Left renal pelvis (tissue), 4 donors: ENCODE data around the gene SIRPD. TPM values are rescaled to one million over a fixed set of nuclear protein-coding genes. Genes with fewer than 3 reads are reported as not detected.

ENCODE experiments used
- DNase-seq, 4 donors: peaks; one replicate each; pipeline ENCODE4 v3.0.0-alpha.2; 2013; ENCODE audit warnings: low read depth in 4 of 4, low spot score in 3 of 4
- polyA plus RNA-seq, 4 donors: library from polyadenylated mRNA; unstranded; fragments of 120-200 nt; gene quantifications; one replicate each; pipeline ENCODE4 v1.2.1, GENCODE V29; 2013; ENCODE audit not compliant: insufficient read length in 4 of 4

SIRPD gene
- polyA plus RNA-seq, 4 donors: not detected

GRCh38 chr20:1538655-1539054 is 18.9 kb downstream of the SIRPD start:
- DNase-seq: no peak

- no peak for DNase-seq
These were observed 19.8 kb downstream of the SIRPD start for GRCh38 chr20:1537731-1538058.

GRCh38 chr20:1536893-1537730 is 20.4 kb downstream of the SIRPD start:
- no peak for DNase-seq

- DNase-seq: no peak
These were observed 21.9 kb downstream of the SIRPD start for GRCh38 chr20:1535420-1536175.

GRCh38 chr20:1534526-1534925 is 23.0 kb downstream of the SIRPD start:
- DNase-seq: no peak

- no peak for DNase-seq
These were observed 24.4 kb downstream of the SIRPD start for GRCh38 chr20:1533059-1533458.

GRCh38 chr20:1528811-1529210 is 28.7 kb downstream of the SIRPD start:
- DNase-seq: no peak

- no peak for DNase-seq
These were observed 29.6 kb downstream of the SIRPD start for GRCh38 chr20:1527923-1528322.

GRCh38 chr20:1526896-1527295 is 30.6 kb downstream of the SIRPD start:
- no peak for DNase-seq

GRCh38 chr20:1526310-1526709 is 31.2 kb downstream of the SIRPD start:
- DNase-seq: no peak

- no peak for DNase-seq
These were observed 33.5 kb downstream of the SIRPD start for GRCh38 chr20:1524004-1524403.

GRCh38 chr20:1517010-1517409 is 40.5 kb downstream of the SIRPD start:
- no peak for DNase-seq

GRCh38 chr20:1513801-1514200 is 43.7 kb downstream of the SIRPD start:
- no peak for DNase-seq

- no peak for DNase-seq
These were observed 48.3 kb downstream of the SIRPD start for GRCh38 chr20:1509237-1509636.

- no peak for DNase-seq
These were observed 48.9 kb downstream of the SIRPD start for GRCh38 chr20:1508574-1508973.

GRCh38 chr20:1507276-1507675 is 50.2 kb downstream of the SIRPD start:
- DNase-seq: no peak

GRCh38 chr20:1505871-1506270 is 51.6 kb downstream of the SIRPD start:
- no peak for DNase-seq

GRCh38 chr20:1505361-1505760 is 52.1 kb downstream of the SIRPD start:
- DNase-seq: no peak

GRCh38 chr20:1503564-1504227 is 53.8 kb downstream of the SIRPD start:
- peak; percentile 27 to 55 (median 36) for DNase-seq

- no peak for DNase-seq
These were observed 57.0 kb downstream of the SIRPD start for GRCh38 chr20:1500496-1500895.
